Measurements from ENCODE around the gene C19orf81.
A peak's percentile ranks its signal among the peaks of the same experiment; 100 is the strongest.
"Not testable (repeated sequence)": the region's sequence is repeated elsewhere in the genome, so short reads cannot be mapped to it uniquely, and the experiment has no call there.

C19orf81 gene

DNA sequence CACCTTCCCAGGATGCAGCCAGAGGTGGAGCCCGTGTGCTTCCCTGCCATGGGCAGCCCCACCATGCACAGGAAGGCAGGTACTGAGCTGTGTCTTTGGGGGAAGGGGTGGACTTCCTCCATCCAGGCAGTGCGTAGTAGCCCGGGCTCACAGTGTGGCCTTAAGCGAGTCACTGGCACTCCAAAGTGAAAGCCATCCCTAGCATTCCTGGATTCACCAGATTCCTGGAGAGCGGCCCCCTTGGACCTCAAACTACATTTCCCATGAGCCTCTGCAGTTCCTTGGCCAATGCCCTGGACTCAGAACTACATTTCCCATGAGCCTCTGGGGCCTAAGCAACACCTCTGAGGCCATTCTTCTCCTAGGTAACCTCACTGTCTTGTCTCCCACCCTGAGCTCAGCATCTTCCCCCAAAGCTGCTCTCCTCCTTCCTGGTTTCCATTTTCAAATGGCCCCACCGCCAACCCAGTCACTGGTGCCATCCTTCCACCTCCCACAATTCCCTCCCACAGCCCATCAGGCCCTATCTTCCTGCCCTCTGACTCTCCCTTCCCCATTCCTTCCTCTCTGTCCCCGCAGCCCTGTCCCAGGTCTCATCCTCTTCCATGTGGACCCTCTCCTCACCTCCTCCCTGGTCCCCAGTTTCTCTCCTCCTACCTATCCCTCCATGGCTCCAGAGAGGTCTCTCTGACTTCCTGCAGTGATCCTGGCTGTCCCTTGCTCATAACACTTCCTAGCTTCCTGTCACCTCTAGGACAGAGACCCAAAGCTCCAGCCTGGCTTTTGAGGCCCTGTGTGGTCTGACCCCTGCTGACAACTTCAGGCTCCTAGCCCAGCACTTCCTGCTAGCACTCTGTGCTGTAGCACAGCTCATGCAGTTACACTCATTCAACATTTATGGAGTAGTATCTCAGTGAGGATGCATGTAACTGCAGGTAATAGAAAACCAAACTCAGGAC is at the start of gene C19orf81:
TSS of gene C19orf81 (plus strand) at position 13 of the 959 bp plus-strand sequence. CDS start at position 13, 0 bp downstream.
- DNase-seq, result no peak

DNA sequence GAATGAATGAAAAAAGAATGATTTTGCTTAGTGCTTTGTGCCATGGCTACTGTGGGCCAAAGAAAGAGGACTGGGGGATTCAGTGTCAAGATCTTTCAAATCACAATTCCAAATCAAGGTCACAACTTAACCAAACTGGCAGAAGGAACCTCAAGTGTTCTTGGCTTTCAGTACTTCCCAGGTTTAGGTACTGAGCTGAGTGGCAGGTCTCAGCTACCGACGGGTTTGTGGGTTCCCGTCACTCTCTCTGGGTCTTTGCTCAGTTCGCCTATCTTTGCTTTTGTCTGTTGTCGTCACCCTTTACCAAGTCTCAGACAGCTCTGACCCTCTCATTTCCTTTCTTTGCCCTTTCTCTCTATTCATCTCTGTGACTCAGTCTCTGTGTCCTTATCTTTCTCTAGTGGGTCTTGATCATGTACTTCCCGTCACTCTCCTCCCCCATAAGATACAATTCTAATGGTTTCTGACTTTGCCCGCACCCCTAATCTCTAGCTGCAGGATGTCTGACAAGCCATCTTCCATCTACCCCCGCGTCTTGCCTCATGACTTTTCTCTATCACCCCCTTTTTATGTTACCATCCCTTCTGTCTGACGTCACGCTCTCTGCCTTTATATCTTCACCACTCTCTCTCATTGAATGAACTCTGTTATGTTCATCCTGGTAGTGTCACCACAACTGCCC is 47.7 kb upstream of the C19orf81 start:
- DNase-seq, result no peak

DNA sequence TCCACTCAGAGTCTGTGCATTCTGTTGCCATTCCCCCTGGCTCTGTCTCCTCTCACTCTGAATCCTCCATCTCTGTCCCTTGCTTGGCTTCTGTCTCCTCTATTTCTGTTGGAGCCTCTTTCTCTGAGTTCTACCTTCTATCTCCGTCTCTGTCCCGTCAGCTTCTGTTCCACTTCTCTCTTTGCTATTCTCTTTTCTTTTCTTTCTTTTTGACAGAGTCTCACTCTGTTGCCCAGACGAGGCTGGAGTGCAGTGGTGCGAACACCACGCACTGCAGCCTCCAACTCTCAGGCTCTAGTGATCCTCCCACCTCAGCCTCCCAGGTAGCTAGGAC is 47.2 kb upstream of the C19orf81 start:
- no peak for DNase-seq

DNA sequence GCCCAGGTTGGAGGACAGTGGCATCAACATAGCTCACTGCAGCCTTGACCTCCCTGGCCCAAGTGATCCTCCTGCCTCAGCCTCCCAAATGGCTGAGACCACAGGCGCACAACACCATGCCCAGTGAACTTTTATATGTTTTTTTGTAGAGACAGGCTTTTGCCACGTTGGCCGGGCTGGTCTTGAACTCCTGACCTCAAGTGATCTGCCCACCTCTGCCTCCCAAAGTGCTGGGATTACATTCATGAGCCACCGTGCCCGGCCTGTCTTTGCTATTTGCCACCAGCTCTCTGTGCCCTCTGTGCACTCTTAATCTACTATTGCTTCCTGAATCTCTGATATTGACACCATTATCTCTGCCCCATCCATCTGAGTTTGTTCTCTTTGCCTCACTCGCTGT is 46.7 kb upstream of the C19orf81 start:
- DNase-seq, result no peak

DNA sequence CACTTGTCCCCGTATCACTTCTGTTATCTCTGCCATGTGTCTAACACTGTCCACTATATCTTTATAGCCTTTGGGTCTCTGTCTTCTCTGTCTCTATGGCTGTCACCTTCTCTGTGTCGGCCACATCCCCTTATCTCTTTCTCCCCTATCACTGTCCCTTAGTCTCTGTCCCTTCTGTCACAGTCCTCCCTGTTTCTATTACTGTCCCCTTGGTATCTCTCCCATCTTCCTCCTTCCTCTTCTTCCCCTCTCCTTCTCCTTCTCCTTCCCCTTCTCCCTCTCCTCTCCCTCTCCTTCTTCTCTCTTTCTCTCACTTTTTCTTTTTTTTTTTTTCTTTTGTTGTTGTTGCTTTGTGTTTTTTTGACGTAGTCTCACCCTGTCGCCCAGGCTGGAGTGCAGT is 46.3 kb upstream of the C19orf81 start:
- no peak for DNase-seq

DNA sequence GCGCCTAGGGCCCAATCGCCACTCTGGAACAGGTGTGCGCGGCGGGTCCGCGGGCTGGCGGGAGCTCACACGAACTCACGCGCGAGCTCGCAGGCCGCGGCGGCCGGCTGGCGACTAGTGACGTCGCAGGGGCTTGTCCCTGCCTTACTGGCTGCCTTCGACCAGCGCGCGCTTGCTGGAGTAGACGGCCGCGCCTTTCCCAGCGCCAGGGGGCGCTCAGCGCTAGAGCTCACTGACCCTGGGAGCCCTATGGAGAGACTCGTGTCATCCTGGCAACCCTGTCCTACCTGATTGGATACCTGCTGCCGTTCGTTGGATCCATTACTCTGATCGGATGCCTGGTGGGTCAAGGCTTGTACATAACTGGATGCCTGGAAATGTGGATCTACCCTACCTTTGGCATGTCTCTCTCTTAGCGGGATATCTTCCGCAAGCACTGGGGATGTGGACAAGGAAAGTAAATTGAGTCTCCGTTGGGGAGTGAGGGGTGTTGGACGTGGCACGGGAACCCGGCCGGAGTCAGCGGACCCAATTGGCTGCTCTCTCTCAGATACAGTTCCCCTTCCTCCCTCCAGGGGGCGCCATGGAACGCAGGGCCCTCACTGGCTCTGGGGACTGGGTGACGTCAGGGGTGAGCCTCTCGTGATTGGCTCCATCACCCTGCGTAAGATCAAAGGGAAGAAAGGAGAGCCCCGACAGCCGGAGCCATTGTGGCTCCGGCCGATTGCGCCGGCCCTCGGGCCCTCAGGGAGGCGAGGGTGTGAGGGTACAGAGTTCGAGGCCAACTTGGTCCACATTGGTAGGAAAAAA is 44.8 kb upstream of the C19orf81 start:
- DNase-seq, result not testable (repeated sequence)

DNA sequence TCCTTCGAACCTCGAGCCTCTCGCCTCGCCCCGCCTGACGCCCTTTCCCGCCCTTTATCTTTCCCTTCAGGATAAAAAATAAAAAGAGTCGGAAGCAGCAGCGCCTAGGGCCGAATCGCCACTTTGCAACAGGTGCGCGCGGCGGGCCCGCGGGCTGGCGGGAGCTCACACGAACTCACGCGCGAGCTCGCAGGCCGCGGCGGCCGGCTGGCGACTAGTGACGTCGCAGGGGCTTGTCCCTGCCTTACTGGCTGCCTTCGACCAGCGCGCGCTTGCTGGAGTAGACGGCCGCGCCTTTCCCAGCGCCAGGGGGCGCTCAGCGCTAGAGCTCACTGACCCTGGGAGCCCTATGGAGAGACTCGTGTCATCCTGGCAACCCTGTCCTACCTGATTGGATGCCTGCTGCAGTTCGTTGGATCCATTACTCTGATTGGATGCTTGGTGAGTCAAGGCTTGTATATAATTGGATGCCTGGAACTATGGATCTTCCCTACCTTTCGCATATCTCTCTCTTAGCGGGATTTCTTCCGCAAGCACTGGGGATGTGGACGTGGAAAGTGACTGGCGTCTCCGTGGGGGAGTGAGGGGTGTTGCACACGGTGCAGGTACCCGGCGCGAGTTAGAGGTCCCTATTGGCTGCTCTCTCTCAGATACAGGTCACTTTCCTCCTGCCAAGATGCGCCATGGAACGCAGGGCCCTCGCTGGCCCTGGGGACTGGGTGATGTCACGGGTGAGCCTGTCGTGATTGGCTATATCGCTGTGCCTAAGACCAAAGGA is 43.0 kb upstream of the C19orf81 start:
- not testable (repeated sequence) for DNase-seq

DNA sequence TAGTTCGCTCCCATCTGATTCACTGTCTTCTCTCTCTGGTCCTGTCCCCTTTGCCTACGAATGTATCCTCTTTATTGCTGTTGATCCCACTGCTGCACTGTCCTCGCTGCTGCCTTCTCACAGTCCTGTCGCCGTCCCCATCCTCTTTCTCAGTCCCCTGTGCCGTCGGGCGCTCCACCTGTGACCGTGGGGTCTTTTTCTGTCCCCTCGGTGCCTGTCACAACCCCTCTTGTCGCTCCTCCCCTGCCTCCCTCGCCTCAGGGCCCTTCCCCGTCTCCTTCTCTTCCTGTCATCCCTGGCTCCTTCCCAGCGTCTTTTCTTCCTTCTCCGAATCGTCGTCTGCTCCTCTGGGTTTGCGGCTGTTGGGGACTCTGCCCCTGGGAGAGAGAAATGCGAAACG is 41.9 kb upstream of the C19orf81 start:
- no peak for DNase-seq

DNA sequence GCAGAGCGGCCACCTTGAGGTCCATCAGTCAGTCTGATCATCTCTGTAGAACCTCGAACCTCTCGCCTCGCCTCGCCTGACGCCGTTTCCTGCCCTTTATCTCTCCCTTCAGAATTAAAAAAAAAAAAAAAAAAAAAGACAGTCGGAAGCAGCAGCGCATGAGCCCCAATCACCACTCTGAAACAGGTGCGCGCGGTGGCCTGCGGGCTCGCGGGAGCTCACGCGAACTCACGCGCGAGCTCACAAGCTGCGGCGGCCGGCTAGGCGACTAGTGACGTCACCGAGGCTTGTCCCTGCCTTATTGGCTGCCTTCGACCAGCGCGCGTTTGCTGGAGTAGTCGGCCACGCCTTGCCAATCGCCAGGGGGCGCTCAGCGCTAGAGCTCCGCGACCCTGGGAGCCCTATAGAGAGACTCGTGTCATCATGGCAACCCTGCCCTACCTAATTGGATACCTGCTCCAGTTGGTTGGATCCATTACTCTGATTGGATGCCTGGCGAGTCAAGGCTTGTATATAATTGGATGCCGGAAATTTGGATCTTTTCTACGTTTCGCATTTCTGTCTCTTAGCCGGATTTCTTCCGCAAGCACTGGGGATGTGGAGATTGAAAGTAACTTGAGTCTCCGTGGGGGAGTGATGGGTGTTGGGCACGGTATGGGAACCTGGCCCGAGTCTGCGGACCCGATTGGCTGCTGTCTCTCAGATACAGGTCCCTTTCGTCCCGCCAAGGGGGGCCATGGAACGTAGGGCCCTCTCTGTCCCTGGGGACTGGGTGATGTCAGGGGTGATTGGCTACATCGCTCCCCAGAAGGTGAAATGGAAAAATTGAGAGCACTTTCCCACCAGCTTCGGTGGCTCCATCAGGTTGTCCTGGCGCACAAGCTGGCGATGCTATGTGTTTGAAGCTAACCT is 41.1 kb upstream of the C19orf81 start:
- peak; percentile 86 for DNase-seq

DNA sequence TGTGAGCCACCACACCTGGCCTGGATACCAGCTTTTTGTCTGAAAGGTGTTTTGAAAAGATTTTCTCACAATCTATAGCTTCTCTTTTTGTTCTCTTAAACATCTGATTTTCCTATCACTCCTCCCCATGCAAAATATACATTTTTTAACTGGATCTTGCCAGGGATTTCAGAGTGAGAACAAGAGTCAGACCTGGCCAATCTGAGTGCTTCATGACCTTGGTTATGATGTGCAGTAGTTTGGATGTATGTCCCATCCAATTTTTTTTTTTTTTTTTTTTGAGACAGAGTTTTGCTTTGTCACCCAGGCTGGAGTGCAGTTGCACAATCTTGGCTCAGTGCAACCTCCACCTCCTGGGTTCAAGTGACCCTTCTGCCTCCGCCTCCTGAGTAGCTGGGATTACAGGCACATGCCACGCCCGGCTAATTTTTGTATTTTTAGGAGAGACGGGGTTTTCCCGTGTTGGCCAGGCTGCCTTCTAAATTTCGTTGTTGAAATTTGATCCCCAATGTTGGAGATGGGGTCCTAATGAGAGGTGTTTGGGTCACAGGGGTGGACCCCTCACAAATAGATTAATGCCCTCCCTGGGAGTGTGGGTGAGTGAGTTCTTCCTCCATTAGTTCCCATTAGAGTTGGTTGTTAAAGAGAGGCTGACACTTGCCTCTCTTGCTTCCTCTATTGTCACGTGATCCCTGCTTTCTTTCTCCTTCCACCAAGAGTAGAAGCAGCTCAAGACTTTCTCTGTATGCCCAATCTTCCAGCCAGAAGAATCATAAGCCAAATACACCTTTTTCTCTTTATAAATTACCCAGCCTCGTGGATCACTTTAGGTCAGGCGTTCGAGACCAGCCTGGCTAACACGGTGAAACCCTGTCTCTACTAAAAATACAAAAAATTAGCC is 36.5 kb upstream of the C19orf81 start:
- not testable (repeated sequence) for DNase-seq

DNA sequence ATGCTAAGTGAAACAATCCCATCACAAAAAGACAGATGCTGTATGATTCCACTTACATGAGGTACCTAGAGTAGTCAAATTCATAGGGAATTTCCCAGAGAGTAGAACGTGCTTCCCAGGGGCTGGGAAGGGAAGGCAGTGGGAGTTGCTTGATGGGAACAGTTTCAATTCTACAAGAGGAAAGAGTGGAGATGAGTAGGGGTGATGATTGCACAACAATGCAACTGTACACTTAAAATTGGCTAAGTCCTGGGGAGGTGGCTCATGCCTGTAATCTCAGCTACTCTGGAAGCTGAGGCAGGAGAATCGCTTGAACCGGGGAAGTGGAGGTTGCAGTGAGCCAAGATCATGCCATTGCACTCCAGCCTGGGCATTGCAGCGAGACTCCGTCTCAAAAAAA is 30.9 kb upstream of the C19orf81 start:
- DNase-seq, result not testable (repeated sequence)

DNA sequence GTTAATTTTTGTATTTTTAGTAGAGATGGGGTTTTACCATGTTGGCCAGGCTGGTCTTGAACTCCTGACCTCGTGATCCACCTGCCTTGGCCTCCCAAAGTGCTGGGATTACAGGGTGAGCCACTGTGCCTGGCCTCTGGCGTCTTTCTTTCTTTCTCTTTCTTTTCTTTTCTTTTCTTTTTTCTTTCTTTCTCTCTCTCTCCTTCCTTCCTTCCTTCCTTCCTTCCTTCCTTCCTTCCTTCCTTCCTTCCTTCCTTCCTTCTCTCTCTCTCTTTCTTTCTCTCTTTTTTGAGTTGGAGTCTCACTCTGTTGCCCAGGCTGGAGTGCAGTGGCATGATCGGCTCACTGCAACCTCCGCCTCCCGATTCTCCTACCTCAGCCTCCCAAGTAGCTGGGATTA is 30.1 kb upstream of the C19orf81 start:
- DNase-seq, result not testable (repeated sequence)

DNA sequence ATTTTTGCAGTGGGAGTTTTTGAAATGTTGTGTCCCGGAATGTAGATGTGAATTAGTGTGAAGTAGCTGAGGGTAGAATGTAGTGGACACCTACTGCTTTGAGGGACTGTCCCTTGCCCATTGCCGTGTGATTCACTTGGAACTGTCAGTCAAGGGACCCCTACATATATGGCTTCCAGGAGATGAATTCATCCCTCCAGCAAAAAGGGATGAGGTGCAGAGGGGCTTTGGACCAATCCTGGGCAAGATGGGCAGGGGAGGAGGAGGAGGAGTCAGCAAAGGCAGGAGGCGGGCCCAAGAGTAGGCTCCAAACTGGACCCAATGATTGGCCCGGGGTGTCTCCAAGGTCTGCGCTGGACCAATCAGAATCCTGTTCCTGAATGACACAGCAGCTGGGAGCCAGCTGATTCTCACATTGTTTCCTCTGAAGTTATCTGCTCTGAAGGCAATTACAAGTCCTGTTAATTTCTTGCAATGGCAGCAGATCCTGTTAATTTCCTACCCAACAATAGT is 28.8 kb upstream of the C19orf81 start:
- not testable (repeated sequence) for DNase-seq

DNA sequence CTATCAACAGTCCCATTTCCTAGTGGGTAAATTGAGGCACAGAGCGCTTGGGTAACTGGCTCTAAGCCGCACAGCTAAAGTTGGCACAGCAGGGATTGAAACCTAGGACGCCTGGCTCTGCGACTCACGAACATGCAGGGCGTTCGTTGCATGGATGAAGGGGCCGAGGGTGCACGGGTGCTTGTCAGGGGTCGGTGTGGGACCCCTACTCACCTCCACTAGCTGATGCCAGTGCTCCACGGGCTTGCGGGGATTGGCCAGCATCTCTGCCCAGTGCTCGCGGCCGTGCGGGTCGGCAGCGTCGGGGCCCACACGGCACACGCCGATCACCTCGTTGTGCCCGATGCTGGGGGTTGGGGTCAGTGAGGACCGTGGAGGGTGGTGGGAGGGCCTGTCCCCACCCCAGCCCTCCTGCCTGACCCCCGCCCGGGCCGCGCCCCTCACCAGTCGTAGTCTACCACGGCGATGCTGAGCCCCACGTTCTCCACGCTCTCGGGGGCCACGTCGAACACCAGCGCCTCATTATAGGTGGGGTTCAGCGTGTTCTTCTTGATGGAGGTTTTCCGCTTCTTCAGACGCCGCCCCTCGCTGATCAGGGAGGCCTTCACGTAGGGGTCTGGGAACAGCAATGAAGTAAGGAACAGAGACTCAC is 24.2 kb upstream of the C19orf81 start:
- DNase-seq, result no peak

DNA sequence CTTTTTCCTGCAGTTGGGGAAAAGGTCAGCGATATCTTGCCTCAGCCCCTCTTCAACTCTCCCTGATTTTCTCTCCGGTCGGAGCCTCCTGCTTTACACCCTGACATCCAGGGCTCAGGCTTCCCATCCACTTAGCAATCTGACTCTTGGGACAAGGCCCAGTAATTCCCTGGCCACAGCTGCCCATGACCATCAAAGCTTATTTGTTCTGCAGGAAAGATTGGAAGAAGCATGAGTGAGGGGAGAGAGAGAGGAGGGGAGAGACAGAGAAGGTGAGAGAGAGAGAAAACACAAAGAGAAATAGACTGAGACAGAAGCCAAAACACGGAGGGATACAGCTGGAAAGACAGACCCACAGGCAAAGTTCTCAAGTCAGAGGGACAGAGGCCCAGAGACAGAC is 23.2 kb upstream of the C19orf81 start:
- no peak for DNase-seq

DNA sequence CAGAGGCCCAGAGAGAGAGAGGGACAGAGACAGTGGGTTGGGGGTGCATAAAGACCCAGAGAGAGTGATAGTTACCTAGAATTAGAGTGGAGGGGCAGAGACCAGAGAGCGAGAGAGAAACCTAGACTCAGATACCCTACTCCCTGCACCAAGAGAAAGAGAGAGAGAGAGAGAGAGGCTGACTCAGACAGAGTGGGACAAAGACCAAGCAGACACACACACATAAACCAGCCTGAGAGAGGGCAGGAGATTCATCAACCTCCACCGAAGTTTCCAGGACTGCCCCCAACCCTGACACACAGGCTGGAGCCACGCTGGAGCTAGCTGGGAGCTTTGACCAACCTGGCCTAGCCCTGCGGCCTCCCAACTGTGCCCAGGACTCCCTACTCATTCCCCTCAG is 22.4 kb upstream of the C19orf81 start:
- no peak for DNase-seq

DNA sequence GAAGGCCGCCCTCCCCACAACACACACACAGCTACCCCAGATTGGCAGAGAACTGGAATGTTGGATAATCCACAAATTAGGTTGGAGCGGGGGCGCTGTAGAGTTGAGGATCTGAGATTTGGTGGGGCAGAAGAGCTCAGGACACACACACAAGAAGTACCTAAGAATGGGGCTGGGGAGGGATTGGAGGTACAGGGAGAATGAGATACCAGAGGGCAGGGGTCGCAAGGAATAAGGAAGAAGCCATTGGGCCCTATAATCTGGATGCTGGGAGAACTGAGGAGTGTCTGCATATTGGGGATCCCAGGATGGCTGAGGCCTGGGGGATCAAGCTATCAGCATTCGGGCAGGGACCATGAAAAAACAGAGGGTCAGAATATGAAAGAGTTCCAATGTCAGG is 21.1 kb upstream of the C19orf81 start:
- no peak for DNase-seq

DNA sequence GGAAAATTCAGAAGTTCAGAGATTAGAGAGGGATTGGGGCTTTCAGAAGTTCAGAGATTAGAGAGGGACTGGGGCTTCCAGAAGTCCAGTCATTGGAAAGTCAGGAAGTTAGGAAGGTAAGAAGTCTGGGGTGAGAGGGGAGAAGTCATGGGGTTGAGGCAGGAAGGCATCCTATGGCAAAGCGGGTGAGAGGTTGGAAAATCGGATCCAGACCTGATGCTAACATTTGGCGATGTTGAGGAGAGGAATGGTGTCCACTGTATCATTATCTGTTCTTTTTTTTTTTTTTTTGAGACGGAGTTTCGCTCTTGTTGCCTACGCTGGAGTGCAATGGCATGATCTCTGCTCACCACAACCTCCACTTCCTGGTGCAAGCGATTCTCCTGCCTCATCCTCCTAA is 20.7 kb upstream of the C19orf81 start:
- DNase-seq, result no peak

DNA sequence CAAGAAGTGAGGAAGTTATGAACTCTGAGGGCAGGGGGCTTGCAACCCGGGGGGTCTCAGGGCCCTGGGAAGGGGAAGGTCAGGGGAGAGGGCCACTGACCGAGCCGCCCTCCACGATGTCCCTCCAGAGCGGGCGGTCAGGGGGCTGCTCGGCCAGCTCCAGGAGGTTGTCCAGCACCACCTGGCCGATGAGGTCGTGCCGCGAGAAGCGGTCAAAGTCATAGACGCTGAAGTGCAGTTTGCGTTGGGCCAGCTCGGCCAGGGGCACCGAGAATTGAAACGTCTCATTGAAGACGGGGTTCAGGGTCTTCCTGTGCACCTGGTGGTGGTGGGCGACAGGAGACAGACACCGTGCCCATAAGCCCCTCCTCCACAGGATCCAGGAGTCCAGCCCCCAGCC is 20.1 kb upstream of the C19orf81 start:
- no peak for DNase-seq

DNA sequence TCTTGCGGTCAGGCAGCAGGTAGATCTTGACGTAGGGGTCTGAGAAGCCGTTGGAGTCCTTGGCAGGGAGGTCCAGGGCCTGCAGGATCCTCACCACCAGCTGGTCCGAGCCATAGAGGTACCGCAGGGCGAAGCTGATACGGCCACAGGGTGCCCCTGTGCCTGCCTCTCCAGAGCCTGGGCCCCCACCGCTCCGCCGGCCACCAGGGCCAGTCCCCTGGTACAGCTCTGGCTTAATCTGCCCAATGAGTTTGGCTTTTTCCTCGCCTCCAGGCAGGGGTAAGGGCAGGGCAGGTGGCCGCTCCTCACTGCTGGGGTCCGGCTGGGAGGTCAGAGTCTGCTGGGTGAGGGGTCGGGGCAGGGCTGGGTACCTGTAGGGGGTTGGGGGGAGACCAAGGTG is 19.4 kb upstream of the C19orf81 start:
- no peak for DNase-seq
